Caco-2 (cell line): ENCODE data around the gene CIB2. TPM values are rescaled to one million over a fixed set of nuclear protein-coding genes. Genes with fewer than 3 reads are reported as not detected.

Experiments used
- BruUV-seq: library from RNA; stranded (reverse); fragments of 400-500 nt; replicated peaks from 2 replicates; lab custom pipeline; 2021; lab: Mats Ljungman, UMichigan
- CTCF ChIA-PET: fragments of 300-600 bp; sonication (Branson Sonifier 250); formaldehyde crosslinking; loops from one replicate; lab custom pipeline; 2022; ENCODE audit warnings: antibody characterized with exemption; lab: Charles Lee
- POLR2A ChIA-PET: fragments of 300-600 bp; sonication (Branson Sonifier 250); formaldehyde crosslinking; loops from one replicate; lab custom pipeline; 2022; ENCODE audit warnings: antibody characterized with exemption; lab: Charles Lee
- DNase-seq, 2 experiments: peaks; one replicate each; pipeline versions ENCODE4 v3.0.0 to v3.0.0-alpha.2; 2020 to 2022
- H3K27me3 ChIP-seq: replicated peaks from 2 replicates; pipeline ENCODE4 v1.6.0; 2011; ENCODE audit warnings: low read length; ENCODE audit not compliant: control insufficient read depth, insufficient read depth
- H3K36me3 ChIP-seq: 2 replicates; pipeline ENCODE4 v1.5.1; 2011; ENCODE audit warnings: low read length; ENCODE audit not compliant: control insufficient read depth, insufficient read depth
- H3K4me1 ChIP-seq: fragments of 250-450 bp; sonication (Bioruptor Pico); 2 replicates; pipeline ENCODE4 v1.5.1; 2020; ENCODE audit warnings: mild to moderate bottlenecking
- H3K4me3 ChIP-seq: 2 replicates; pipeline ENCODE4 v1.5.1; 2011; ENCODE audit warnings: low read depth, mild to moderate bottlenecking, control low read depth, low read length
- H3K9me3 ChIP-seq: fragments of 250-450 bp; sonication (Bioruptor Pico); 2 replicates; pipeline ENCODE4 v1.5.1; 2020; ENCODE audit warnings: mild to moderate bottlenecking, moderate library complexity
- H3K27ac Mint-ChIP-seq: one replicate; pipeline ENCODE4 v1.8.0; 2022; ENCODE audit warnings: mixed read lengths; ENCODE audit not compliant: unreplicated experiment
- H3K27me3 Mint-ChIP-seq: one replicate; pipeline ENCODE4 v1.8.0; 2022; ENCODE audit warnings: mixed read lengths; ENCODE audit not compliant: insufficient read depth, unreplicated experiment
- H3K36me3 Mint-ChIP-seq: one replicate; pipeline ENCODE4 v1.8.0; 2022; ENCODE audit warnings: mild to moderate bottlenecking, mixed read lengths; ENCODE audit not compliant: insufficient read depth, unreplicated experiment
- H3K4me1 Mint-ChIP-seq: one replicate; pipeline ENCODE4 v1.8.0; 2022; ENCODE audit warnings: low read depth, mixed read lengths; ENCODE audit not compliant: unreplicated experiment
- H3K4me3 Mint-ChIP-seq: one replicate; pipeline ENCODE4 v1.8.0; 2022; ENCODE audit warnings: mild to moderate bottlenecking, moderate library complexity, mixed read lengths; ENCODE audit not compliant: unreplicated experiment
- H3K9me3 Mint-ChIP-seq: one replicate; pipeline ENCODE4 v1.8.0; 2022; ENCODE audit warnings: mixed read lengths; ENCODE audit not compliant: unreplicated experiment
- intact Hi-C: fragments of 100-400 bp; cut with micrococcal nuclease; formaldehyde crosslinking; loops from one replicate; pipeline ENCODE4 v1.10.0; 2022; ENCODE audit not compliant: unreplicated experiment
- total RNA-seq: library from RNA; stranded (reverse); gene quantifications from 2 replicates; pipeline ENCODE4 v1.2.3, GENCODE V29; 2022
- TF ChIP-seq, protein P1 (sequence below), 2 experiments: fragments of 200-600 bp in 1 of 2; IDR thresholded peaks; 1 replicate in 1 of 2; 2 replicates in 1 of 2; pipeline versions ENCODE4 v1.5.1 to v1.8.0; 2011 to 2022; ENCODE audit warnings: antibody characterized with exemption in 1 of 2, control low read depth in 1 of 2, inconsistent platforms in 1 of 2, low read depth in 1 of 2, low read length in 1 of 2, mild to moderate bottlenecking in 1 of 2, moderate library complexity in 1 of 2; ENCODE audit not compliant: insufficient read depth in 1 of 2, severe bottlenecking in 1 of 2, unreplicated experiment in 1 of 2

Gene CIB2
- total RNA-seq, 1 experiment from 2014 or later = 0.75 TPM

DNA sequence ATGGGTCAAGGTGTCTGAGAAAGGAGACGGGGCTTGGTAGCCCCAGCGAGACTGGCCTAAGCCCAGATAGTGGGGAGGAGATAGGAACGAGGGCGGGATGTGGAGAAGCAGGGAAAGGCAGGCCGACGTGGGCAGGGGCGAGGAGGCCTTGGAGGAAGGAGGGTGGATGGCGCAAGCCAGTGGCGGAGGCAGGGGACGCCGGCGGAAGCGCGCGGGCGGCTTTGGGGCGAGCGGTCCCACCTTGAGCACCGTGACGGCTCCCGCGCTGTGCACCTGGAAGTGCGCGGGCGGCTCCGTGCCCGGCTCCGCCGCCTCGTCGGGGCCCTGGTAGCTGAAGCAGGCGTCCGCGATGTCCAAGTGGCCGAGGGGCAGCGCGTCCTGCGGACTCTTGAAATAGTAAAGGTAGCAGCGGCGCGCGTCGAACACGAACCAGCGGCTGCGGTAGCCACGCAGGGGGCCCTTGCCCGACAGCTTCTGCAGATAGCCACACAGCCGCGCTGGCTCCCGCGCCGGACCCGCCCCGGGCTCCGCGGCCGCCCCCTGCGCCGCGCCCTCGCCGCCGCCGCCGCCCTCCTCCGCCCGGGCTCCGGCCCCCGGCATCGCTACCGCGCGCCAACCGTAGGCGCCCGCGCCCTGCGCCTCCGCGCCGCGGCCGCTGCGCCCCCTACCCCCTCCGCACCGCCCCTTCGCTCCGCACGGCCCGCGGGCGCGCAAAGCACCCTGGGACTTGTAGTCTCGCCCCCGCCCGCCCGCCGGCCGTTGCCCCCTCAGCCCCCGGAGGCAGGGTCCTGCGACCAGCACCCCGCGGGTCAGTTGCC lies 54.0 kb downstream of the CIB2 start, which contains the start of gene TBC1D2B:
Gene TBC1D2B (minus strand): TSS at position 659 of the 818 bp plus-strand sequence. CDS start 59 bp downstream, at position 600.
- H3K36me3 Mint-ChIP-seq = peaks cover 5% of the 10 kb centered on the region
- TF ChIP-seq, protein P1, sequence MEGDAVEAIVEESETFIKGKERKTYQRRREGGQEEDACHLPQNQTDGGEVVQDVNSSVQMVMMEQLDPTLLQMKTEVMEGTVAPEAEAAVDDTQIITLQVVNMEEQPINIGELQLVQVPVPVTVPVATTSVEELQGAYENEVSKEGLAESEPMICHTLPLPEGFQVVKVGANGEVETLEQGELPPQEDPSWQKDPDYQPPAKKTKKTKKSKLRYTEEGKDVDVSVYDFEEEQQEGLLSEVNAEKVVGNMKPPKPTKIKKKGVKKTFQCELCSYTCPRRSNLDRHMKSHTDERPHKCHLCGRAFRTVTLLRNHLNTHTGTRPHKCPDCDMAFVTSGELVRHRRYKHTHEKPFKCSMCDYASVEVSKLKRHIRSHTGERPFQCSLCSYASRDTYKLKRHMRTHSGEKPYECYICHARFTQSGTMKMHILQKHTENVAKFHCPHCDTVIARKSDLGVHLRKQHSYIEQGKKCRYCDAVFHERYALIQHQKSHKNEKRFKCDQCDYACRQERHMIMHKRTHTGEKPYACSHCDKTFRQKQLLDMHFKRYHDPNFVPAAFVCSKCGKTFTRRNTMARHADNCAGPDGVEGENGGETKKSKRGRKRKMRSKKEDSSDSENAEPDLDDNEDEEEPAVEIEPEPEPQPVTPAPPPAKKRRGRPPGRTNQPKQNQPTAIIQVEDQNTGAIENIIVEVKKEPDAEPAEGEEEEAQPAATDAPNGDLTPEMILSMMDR (IDR thresholded peaks at IDR 0.05; ENCODE audit: insufficient read depth in 1 of 2, low read depth in 1 of 2, low read length in 1 of 2, severe bottlenecking in 1 of 2, unreplicated experiment in 1 of 2) = no peak
- peak within 1 kb of the TSS; percentile 89 for H3K4me3 Mint-ChIP-seq
- peak within 1 kb of the TSS; percentile 82 for H3K4me3 ChIP-seq
- intact Hi-C loops = loop anchor here (1.0 kb wide), 2 partner anchors 11 to 31 kb away; no protein-coding TSS in a partner anchor
- POLR2A ChIA-PET = no interaction called here
- peaks cover 8% of the 10 kb centered on the region for H3K4me1 Mint-ChIP-seq
- no peaks in the 10 kb centered on the region for H3K36me3 ChIP-seq
- H3K27ac Mint-ChIP-seq = peak within 1 kb of the TSS; percentile 85
- DNase-seq = peak; percentile 57 to 72
- H3K9me3 Mint-ChIP-seq = no peaks in the 10 kb centered on the region
- H3K27me3 Mint-ChIP-seq = no peaks in the 10 kb centered on the region
- peaks cover 9% of the 10 kb centered on the region; the same call in 1 of the 2 replicates for H3K4me1 ChIP-seq
- H3K27me3 ChIP-seq = no peaks in the 10 kb centered on the region
- no peaks in the 10 kb centered on the region for H3K9me3 ChIP-seq
- no TSS peak for BruUV-seq
- CTCF ChIA-PET = interaction anchor here (1.3 kb wide), 1 partner anchor 31 kb away, joined by 3 read pairs; no protein-coding TSS in a partner anchor

DNA sequence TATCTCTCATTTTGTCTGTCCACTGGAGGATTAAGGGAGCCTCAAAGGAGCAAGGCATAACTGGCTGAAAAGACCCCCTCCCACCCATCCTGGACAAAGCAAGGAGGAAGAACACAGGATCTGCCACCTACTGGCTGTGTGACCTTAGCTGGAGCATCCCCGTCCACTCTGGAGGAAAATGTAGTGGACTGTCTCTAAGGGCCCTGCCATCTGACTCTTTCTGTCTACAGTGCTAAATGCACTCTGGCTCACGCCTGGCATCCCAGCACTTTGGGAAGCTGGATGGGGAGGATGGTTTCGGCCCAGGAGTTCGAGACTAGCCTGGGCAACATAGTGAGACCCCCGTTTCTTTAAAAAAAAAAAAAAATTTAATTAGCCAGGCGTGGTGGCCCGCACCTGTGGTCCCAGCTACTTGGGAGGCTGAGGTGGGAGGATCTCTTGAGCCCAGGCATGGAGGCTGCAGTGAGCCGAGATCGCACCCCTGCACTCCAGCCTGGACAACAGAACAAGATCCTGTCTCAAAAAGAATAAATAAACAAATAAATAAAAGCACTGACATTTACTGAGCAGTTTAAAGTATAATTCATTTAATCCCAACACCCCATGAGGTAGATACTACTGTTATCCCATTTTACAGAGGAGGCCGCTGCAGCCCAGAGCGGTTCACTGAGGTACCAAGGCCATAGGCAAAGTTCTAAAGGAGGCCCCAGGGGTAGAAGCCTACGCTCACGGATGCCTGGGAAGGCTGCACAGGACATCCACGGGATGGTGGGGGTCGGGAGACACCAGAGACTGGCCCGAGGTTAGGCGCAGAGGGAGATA lies 54.8 kb downstream of the CIB2 start:
- peaks cover 9% of the 10 kb centered on the region; the same call in 1 of the 2 replicates for H3K4me1 ChIP-seq
- H3K4me1 Mint-ChIP-seq = peaks cover 8% of the 10 kb centered on the region
- CTCF ChIA-PET = interaction anchor here (0.9 kb wide), 1 partner anchor 13 kb away, joined by 3 read pairs; no protein-coding TSS in a partner anchor
- no peaks in the 10 kb centered on the region for H3K27me3 ChIP-seq
- H3K27ac Mint-ChIP-seq = peak overlapping the region; percentile 85
- H3K4me3 Mint-ChIP-seq = peak overlapping the region; percentile 89
- peak overlapping the region; percentile 82 for H3K4me3 ChIP-seq
- no peaks in the 10 kb centered on the region for H3K36me3 ChIP-seq
- DNase-seq = no peak
- H3K27me3 Mint-ChIP-seq = no peaks in the 10 kb centered on the region
- POLR2A ChIA-PET = no interaction called here
- H3K9me3 Mint-ChIP-seq = no peaks in the 10 kb centered on the region
- TF ChIP-seq, protein P1 (IDR thresholded peaks at IDR 0.05; ENCODE audit: insufficient read depth in 1 of 2, low read depth in 1 of 2, low read length in 1 of 2, severe bottlenecking in 1 of 2, unreplicated experiment in 1 of 2) = peak in 1 of 2 experiments; percentile 9
- intact Hi-C loops = loop anchor here (1.0 kb wide), 2 partner anchors 12 to 32 kb away; no protein-coding TSS in a partner anchor
- no TSS peak for BruUV-seq
- H3K36me3 Mint-ChIP-seq = peaks cover 5% of the 10 kb centered on the region
- no peaks in the 10 kb centered on the region for H3K9me3 ChIP-seq
